Stimulated activated naive CD4-positive, alpha-beta T cell (primary cell): Measurements from ENCODE around the gene SLC22A14.
"Not testable (repeated sequence)": the region's sequence is repeated elsewhere in the genome, so short reads cannot be mapped to it uniquely, and the experiment has no call there.

Experiments
- DNase-seq, 6 experiments: peaks; one replicate each; lab custom pipeline; 2025; lab: John Stamatoyannopoulos, UW

The SLC22A14 gene

GRCh38 chr3:38314112-38314763 is 32.1 kb downstream of the SLC22A14 start:
- DNase-seq: no peak

- no peak for DNase-seq
These were observed 32.8 kb downstream of the SLC22A14 start for GRCh38 chr3:38314764-38315487.

- DNase-seq: no peak
These were observed 33.6 kb downstream of the SLC22A14 start for GRCh38 chr3:38315488-38316230.

GRCh38 chr3:38316356-38317191 is 34.5 kb downstream of the SLC22A14 start:
- no peak for DNase-seq

- DNase-seq: no peak
These were observed 35.2 kb downstream of the SLC22A14 start for GRCh38 chr3:38317192-38317759.

GRCh38 chr3:38318766-38319671 is 36.9 kb downstream of the SLC22A14 start:
- no peak for DNase-seq

GRCh38 chr3:38320638-38321037 is 38.5 kb downstream of the SLC22A14 start:
- DNase-seq: not testable (repeated sequence)

GRCh38 chr3:38323060-38323459 is 41.0 kb downstream of the SLC22A14 start:
- DNase-seq: no peak

- DNase-seq: no peak
These were observed 43.2 kb downstream of the SLC22A14 start for GRCh38 chr3:38325256-38325655.

- no peak for DNase-seq
These were observed 45.4 kb downstream of the SLC22A14 start for GRCh38 chr3:38327335-38328009.

- DNase-seq: no peak
These were observed 49.3 kb downstream of the SLC22A14 start for GRCh38 chr3:38331257-38332022.

- no peak for DNase-seq
These were observed 50.1 kb downstream of the SLC22A14 start for GRCh38 chr3:38332201-38332600.

GRCh38 chr3:38334142-38335055 is 52.3 kb downstream of the SLC22A14 start:
- no peak for DNase-seq

GRCh38 chr3:38335263-38335662 is 53.2 kb downstream of the SLC22A14 start:
- DNase-seq: no peak

GRCh38 chr3:38337703-38338102 is 55.6 kb downstream of the SLC22A14 start:
- DNase-seq: no peak

GRCh38 chr3:38343797-38344594 is 61.9 kb downstream of the SLC22A14 start:
- DNase-seq: no peak

- no peak for DNase-seq
These were observed 63.9 kb downstream of the SLC22A14 start for GRCh38 chr3:38345879-38346586.
